GM21786 (cell line): Measurements from ENCODE around the gene PRR23E.
A peak's percentile ranks its signal among the peaks of the same experiment; 100 is the strongest.

Experiments used
- ATAC-seq: cut with Tn5 transposase; IDR thresholded peaks from one replicate; pipeline ENCODE4 v1.9.1; 2021; ENCODE audit not compliant: unreplicated experiment

PRR23E gene

GRCh38 chr3:127207727-127208482, 15.0 kb downstream of the PRR23E start:
- ATAC-seq, result no peak

DNA sequence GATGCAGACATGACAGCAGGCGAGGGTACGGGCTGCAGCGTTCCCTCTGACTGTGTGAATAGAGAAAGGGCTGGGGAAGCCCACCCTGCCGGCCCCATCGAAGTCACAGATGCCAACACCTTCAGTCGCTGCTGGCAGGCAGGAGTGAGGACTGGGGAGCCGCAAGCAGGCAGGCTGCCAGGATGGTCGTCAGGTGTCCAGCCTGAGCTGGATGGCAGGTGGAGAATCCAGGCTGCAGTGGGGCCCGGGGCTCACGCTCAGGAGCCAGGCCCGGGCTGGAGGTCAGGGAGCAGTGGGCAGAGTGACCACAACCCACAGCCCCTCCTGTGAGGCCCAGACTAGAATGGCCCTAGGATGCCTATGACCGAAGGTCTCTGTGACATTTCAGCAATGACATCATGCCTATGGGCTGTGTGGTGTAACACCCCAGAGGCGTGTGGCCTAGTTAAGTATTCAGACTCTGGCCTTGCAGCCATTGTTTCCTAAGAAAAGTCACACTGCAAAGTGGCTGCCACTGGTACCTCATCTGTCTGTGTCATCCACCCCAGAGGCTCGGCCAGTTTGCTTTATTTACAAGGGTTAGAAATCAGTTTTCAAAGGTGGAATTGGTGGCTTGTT, 15.7 kb downstream of the PRR23E start:
- peak; percentile 45 for ATAC-seq

- no peak for ATAC-seq
These were observed 16.4 kb downstream of the PRR23E start for GRCh38 chr3:127209155-127209839.

GRCh38 chr3:127209840-127210653, 17.1 kb downstream of the PRR23E start:
- ATAC-seq, result no peak

GRCh38 chr3:127210654-127210943, 17.7 kb downstream of the PRR23E start:
- ATAC-seq, result no peak

DNA sequence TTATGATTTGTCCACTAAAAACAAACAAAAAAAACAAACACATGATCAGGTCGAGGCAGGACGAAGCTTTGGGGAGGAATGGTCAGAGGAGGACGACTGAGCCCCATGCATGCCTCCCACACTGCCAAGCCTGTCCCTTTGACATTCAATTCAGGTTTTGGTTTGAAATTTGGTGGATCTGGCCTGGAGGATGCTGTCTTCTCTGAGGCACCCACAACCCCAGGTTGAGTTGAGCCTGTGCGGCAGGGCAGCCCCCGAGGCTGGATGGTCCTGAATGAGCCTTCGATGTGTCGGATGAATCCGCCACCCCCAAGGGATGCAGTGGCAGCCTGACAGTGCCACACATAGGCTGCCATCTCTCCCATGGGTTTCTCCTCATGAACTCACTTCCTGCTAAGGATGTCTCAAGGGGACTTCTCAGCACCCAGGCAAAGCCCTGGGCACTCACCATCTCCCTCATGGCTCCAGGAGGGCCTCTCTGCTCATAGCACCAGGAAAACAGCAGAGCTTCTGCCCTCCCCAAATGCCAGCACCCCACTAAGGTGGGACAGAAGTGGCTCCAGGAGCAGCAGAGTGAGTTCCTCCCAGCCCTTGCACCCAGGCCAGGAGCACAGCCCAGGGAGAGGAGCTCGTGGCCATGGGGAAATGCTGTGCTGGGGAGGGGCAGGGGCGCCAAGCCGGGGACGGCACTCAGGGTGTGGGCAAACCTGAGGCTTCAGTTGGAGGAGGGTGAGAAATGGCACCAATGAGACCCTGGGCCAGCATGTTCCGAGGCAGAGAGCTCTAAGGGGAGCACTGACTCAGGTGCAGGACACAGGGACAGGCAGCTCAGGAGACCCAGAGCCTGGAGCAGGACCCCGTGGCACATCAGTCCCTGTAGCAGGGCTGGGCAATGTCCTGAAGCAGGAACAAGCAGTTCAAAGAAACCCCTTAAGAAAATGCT, 18.5 kb downstream of the PRR23E start:
- ATAC-seq, result no peak

DNA sequence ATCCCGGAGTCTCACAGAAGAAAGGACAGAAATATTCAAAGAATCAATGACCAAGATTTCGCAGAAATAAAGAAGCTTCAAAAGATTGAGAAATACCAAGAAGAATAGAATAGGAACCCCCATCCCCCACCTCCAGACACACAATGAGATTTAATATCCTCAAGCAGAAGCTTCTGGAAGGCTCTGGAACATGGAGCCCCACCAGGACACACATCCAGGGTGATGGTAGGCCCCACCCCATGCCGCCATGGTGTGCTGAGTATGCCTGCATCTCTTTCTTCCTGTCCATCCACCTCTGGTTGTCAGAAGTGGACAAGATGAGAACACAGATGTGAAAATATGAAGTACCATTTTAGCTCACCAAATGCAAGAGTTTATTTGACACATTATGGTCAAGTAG, 19.3 kb downstream of the PRR23E start:
- no peak for ATAC-seq

- ATAC-seq, result no peak
These were observed 19.8 kb downstream of the PRR23E start for GRCh38 chr3:127212711-127213110.

DNA sequence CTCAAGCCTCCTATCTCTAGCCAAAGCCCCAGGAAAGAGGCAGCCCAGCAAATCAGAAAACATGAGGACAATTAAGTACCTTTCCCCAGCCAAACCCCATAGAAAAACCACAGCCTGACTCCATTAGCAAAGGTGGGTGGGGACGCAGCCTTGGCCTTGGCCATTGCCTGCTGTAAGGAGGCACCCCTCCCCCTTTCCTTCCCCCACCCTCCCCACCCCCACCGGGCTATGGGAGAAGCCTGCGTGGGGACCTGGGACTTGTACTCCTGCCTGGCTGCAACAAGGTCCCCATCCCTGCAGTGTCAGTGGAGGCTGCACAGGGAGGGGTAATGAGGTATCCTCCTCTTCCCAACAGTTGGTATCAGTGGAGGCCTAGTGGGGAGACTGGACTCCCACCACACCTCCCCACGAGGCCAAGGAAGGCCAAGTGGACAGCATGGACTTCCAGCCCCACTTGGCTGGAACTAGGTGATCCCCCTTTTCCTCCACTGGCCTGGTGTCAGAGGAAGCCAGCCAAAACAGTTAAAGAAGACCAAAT, 20.5 kb downstream of the PRR23E start:
- ATAC-seq, result no peak

DNA sequence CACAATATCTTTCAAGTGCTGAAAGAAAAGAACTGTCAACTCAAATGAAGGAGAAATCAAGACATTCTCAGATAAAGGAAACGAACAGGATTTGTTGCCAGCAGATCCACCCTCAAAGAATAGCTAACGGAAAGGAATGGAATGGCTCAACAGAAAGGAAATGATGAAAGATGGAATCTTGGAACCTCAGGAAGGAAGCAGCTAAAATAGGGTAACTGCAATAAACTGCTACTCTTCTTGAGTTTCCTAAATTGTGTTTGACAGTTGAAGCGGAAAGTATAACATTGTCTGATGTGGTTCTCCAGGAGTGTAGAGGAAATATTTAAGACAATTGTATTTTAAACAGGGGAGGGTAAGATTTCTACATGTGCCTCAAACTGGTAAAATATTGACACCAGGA, 22.0 kb downstream of the PRR23E start:
- ATAC-seq, result no peak

- ATAC-seq, result no peak
These were observed 22.9 kb downstream of the PRR23E start for GRCh38 chr3:127215714-127216414.

GRCh38 chr3:127216415-127217261, 23.7 kb downstream of the PRR23E start:
- peak; percentile 74 for ATAC-seq

DNA sequence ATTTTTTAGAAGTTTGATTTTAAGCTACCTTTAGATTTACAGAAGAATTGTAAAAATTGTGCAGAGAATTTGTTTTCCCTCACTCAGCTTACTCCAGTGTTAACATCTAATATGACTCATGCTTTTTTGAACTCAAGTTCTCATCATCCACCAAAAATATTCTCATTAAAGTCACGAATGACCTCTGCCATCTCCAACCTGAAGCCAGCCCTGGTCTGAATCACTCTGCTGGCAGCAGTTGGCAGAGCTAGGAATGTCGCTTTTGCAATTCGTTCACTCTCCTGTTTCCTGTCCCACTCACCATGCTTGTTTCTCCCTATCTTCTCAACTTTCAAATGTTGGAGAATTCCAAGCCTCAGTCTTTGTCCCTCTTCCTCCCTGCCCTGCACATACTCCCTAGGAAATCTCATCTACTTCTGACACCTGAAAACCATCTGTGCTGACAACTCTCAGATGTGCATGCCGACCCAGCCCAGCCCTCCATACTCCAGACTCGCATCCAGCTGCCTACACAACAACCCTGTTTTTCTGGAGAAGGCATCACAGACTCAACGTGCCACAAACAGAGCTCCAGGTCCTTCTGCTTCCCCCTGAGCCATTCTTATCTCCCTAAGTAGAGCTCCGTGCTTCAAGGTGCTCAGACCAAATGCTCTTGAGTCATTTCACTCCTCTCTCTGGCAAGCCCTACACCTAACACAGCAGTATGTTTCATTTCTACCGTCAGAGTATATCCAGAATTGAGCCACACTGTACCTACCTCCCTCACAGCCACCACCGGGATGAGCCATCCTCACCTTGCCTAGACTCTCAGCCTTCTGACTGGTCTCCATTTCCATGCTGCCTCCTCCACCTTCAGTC, 24.9 kb downstream of the PRR23E start:
- ATAC-seq, result peak; percentile 35

- no peak for ATAC-seq
These were observed 25.6 kb downstream of the PRR23E start for GRCh38 chr3:127218454-127218922.

GRCh38 chr3:127220497-127220896, 27.6 kb downstream of the PRR23E start:
- no peak for ATAC-seq

- no peak for ATAC-seq
These were observed 28.1 kb downstream of the PRR23E start for GRCh38 chr3:127221037-127221436.

- ATAC-seq, result no peak
These were observed 28.6 kb downstream of the PRR23E start for GRCh38 chr3:127221446-127222035.
